Amygdala (tissue), 56 donors: ENCODE results near the gene ARMC6.

Experiments used
- DNase-seq, 56 donors: peaks; one replicate each; lab custom pipeline; 2025; lab: John Stamatoyannopoulos, UW

The ARMC6 gene

GRCh38 chr19:19033426-19034203 is at the start of gene ARMC6, which contains the start of gene SUGP2:
Gene ARMC6 (plus strand): TSS chr19:19033603. CDS start chr19:19034210, 607 bp downstream.
Gene SUGP2 (minus strand): TSS chr19:19033517. CDS start chr19:19031071, 2,446 bp downstream.
- peak in 53 of 56 donors; percentile 17 to 98 (median 84) for DNase-seq

GRCh38 chr19:18984251-18984650 is 49.2 kb upstream of the ARMC6 start:
- no peak for DNase-seq

GRCh38 chr19:18985257-18985656 is 48.1 kb upstream of the ARMC6 start:
- DNase-seq, result peak in 26 of 56 donors; percentile 5 to 70 (median 24)

- DNase-seq, result no peak
These were observed 45.9 kb upstream of the ARMC6 start for GRCh38 chr19:18987456-18987855.

- DNase-seq, result no peak
These were observed 44.1 kb upstream of the ARMC6 start for GRCh38 chr19:18989316-18989715.

- no peak for DNase-seq
These were observed 43.2 kb upstream of the ARMC6 start for GRCh38 chr19:18990128-18990708.

- DNase-seq, result no peak
These were observed 42.4 kb upstream of the ARMC6 start for GRCh38 chr19:18991006-18991405.

GRCh38 chr19:18991468-18991867 is 41.9 kb upstream of the ARMC6 start:
- no peak for DNase-seq

GRCh38 chr19:18992696-18993095 is 40.7 kb upstream of the ARMC6 start:
- DNase-seq, result peak in 18 of 56 donors; percentile 3 to 49 (median 19)

GRCh38 chr19:18993115-18993514 is 40.3 kb upstream of the ARMC6 start:
- peak in 11 of 56 donors; percentile 9 to 34 (median 20) for DNase-seq

- DNase-seq, result peak in 49 of 56 donors; percentile 12 to 87 (median 55)
These were observed 37.6 kb upstream of the ARMC6 start for GRCh38 chr19:18995804-18996241.

- no peak for DNase-seq
These were observed 37.1 kb upstream of the ARMC6 start for GRCh38 chr19:18996351-18996750.

GRCh38 chr19:18996796-18997394 is 36.5 kb upstream of the ARMC6 start:
- no peak for DNase-seq

- no peak for DNase-seq
These were observed 35.1 kb upstream of the ARMC6 start for GRCh38 chr19:18998276-18998675.

GRCh38 chr19:18999016-18999758 is 34.2 kb upstream of the ARMC6 start:
- peak in 14 of 56 donors; percentile 2 to 20 (median 12) for DNase-seq

GRCh38 chr19:18999896-19000620 is 33.3 kb upstream of the ARMC6 start:
- DNase-seq, result no peak

- DNase-seq, result no peak
These were observed 29.3 kb upstream of the ARMC6 start for GRCh38 chr19:19004144-19004543.

- DNase-seq, result no peak
These were observed 27.2 kb upstream of the ARMC6 start for GRCh38 chr19:19006213-19006612.

- DNase-seq, result no peak
These were observed 23.5 kb upstream of the ARMC6 start for GRCh38 chr19:19009951-19010350.

GRCh38 chr19:19010551-19010950 is 22.9 kb upstream of the ARMC6 start:
- no peak for DNase-seq
